Vagina (tissue), 2 donors: Measurements from ENCODE around the gene DGKH. TPM values are rescaled to one million over a fixed set of nuclear protein-coding genes. Genes with fewer than 3 reads are reported as not detected.

Source experiments
- DNase-seq, 2 donors: peaks; one replicate each; pipeline ENCODE4 v3.0.0-alpha.2; 2017; ENCODE audit errors: extremely low spot score in 2 of 2
- H3K27ac ChIP-seq: fragments of 200-600 bp; sonication (generic); one replicate; pipeline ENCODE4 v1.5.1; 2019
- H3K27me3 ChIP-seq: fragments of 200-600 bp; sonication (generic); one replicate; pipeline ENCODE4 v1.5.1; 2019
- H3K36me3 ChIP-seq, 2 donors: fragments of 200-600 bp; sonication (generic); one replicate each; pipeline ENCODE4 v1.5.1; 2017 to 2019
- H3K4me1 ChIP-seq: fragments of 200-600 bp; sonication (generic); one replicate; pipeline ENCODE4 v1.5.1; 2019
- H3K4me3 ChIP-seq, 2 donors: fragments of 200-600 bp; sonication (generic); 1 replicate in 1 of 2; 2 replicates in 1 of 2; pipeline ENCODE4 v1.5.1; 2016 to 2019
- H3K9me3 ChIP-seq: fragments of 200-600 bp; sonication (generic); one replicate; pipeline ENCODE4 v1.5.1; 2019
- POLR2A ChIP-seq, 2 donors: fragments of 450-650 bp; IDR thresholded peaks; one replicate each; pipeline ENCODE4 v1.6.1; 2017; ENCODE audit warnings: antibody characterized with exemption in 2 of 2, mild to moderate bottlenecking in 2 of 2, moderate library complexity in 2 of 2
- POLR2AphosphoS5 ChIP-seq, 2 donors: sonication (generic); formaldehyde crosslinking; IDR thresholded peaks; one replicate each; pipeline ENCODE4 v1.9.0; 2017; ENCODE audit warnings: antibody characterized with exemption in 2 of 2, mild to moderate bottlenecking in 2 of 2, low read depth in 1 of 2; ENCODE audit not compliant: insufficient read depth in 1 of 2
- intact Hi-C: fragments of 100-400 bp; cut with DNase I; formaldehyde crosslinking; loops from one replicate; pipeline ENCODE4 v1.15.1; 2023
- total RNA-seq: library from RNA; depleted of rRNA; stranded (reverse); fragments of >200 nt; gene quantifications from one replicate; pipeline ENCODE4 v1.2.3, GENCODE V29; 2016
- TF ChIP-seq, protein P1 (sequence below), 3 experiments: fragments of 450-650 bp in 2 of 3; fragments of 200-600 bp in 1 of 3; sonication (generic) in 1 of 3; IDR thresholded peaks; one replicate each; pipeline ENCODE4 v1.5.1; 2017 to 2019; ENCODE audit warnings: antibody characterized with exemption in 3 of 3, mild to moderate bottlenecking in 2 of 3, moderate library complexity in 2 of 3

Gene DGKH
- total RNA-seq, 1 donor from 2014 or later, result 29.7 TPM

DNA sequence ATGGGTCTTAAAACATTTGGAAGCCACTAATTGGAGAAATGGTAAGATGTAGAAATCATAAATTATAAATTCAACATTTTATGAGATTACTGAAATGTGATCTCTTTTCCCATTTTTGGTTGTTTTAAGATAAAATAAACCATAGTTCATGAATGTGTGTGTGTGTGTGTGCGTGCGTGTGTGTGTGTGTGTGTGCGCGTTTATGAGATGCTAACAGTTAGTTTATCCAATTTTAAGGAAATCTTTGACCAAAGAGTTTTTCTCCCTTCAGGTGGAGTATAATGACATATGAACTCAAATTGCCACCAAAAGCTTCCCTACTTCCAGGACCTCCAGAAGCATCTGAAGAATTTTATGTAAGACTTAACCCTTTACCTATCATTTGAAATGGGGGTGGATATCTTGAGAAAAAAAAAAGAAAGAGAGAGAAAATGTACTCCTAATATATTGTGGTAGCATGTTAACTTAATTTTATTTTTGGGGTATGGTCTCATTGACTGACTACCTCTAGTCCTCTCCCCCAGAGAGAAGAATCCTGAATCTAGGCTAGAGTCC is 125.4 kb downstream of the DGKH start:
- no peak for TF ChIP-seq POLR2AphosphoS5 (IDR thresholded peaks at IDR 0.05; ENCODE audit: insufficient read depth in 1 of 2, low read depth in 1 of 2)
- TF ChIP-seq POLR2A (IDR thresholded peaks at IDR 0.05), result no peak
- TF ChIP-seq, protein P1, sequence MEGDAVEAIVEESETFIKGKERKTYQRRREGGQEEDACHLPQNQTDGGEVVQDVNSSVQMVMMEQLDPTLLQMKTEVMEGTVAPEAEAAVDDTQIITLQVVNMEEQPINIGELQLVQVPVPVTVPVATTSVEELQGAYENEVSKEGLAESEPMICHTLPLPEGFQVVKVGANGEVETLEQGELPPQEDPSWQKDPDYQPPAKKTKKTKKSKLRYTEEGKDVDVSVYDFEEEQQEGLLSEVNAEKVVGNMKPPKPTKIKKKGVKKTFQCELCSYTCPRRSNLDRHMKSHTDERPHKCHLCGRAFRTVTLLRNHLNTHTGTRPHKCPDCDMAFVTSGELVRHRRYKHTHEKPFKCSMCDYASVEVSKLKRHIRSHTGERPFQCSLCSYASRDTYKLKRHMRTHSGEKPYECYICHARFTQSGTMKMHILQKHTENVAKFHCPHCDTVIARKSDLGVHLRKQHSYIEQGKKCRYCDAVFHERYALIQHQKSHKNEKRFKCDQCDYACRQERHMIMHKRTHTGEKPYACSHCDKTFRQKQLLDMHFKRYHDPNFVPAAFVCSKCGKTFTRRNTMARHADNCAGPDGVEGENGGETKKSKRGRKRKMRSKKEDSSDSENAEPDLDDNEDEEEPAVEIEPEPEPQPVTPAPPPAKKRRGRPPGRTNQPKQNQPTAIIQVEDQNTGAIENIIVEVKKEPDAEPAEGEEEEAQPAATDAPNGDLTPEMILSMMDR (IDR thresholded peaks at IDR 0.05), result no peak
- DNase-seq, result no peak
- Histone ChIP-seq H3K4me1 (no peaks in the 10 kb centered on the region), H3K9me3 (no peaks in the 10 kb centered on the region), H3K36me3 (peaks cover 0 to 19% of the 10 kb centered on the region in 2 donors), H3K27ac (no peak overlapping the region), H3K27me3 (no peaks in the 10 kb centered on the region), H3K4me3 (no peak overlapping the region)
- intact Hi-C loops, result no loop called here

DNA sequence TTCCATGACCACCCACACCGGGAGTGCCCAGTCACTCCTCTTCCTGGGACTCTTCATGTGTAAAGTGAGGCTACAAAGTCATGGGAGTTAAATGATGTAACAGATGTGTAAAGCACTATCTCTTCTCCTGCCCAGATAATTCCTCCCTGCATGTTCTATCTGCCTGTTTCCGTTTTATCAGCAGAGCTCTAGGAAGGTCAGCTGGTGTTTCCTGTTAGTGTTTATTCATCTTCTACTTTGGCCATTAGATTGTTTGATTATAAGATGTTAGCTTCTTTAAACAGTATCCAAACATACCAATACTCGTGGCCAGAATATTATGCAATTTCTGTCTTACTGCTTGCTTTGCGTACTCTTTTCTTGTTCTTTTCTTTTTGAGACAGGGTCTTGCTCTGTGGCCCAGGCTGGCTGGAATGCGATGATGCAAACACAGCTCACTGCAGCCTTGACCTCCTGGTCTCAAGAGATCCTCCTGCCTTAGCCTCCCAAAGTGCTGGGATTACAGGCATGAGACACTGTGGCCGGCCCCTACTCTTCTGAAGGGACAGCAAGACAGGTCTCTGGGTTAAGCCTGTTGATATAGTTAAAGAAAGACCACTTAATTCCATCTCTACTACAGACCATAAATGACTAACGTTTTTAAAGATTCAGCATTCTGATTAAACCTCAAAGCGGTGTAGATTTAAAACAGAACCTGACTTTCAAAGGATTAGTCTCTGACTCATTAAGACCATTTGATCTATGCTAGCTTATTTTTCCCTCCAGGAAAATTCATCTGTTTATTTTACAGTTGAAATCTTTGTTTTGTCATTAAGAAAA is 126.1 kb downstream of the DGKH start:
- Histone ChIP-seq H3K27me3 (no peaks in the 10 kb centered on the region), H3K4me3 (no peak overlapping the region), H3K4me1 (no peaks in the 10 kb centered on the region), H3K36me3 (peaks cover 0 to 13% of the 10 kb centered on the region in 2 donors), H3K27ac (no peak overlapping the region), H3K9me3 (no peaks in the 10 kb centered on the region)
- DNase-seq, result no peak
- TF ChIP-seq, protein P1 (IDR thresholded peaks at IDR 0.05), result no peak
- no peak for TF ChIP-seq POLR2AphosphoS5 (IDR thresholded peaks at IDR 0.05; ENCODE audit: insufficient read depth in 1 of 2, low read depth in 1 of 2)
- TF ChIP-seq POLR2A (IDR thresholded peaks at IDR 0.05), result no peak
- intact Hi-C loops, result no loop called here

DNA sequence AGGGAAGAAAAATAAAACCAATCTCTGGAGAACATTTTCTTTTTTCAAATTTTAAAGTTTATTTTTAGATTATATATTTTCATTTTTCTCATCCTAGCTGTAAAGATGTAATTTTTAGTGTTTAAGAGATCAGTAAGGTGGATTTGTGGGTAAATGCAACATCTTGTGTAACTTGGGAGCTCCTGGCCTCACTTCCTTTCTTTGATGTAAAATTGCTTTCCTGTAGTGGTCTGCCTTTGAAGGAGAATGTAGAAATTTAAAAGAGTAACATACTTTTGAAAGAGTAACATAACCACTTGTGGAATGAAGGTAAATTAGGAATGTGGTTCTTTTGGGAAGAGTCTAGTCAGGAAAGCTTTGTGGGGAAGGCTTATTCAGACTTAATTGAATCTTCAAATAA is 127.8 kb downstream of the DGKH start:
- peaks cover 0 to 13% of the 10 kb centered on the region in 2 donors for H3K36me3 ChIP-seq
- TF ChIP-seq POLR2A (IDR thresholded peaks at IDR 0.05) (no peak), POLR2AphosphoS5 (IDR thresholded peaks at IDR 0.05; ENCODE audit: insufficient read depth in 1 of 2, low read depth in 1 of 2) (no peak)
- TF ChIP-seq, protein P1 (IDR thresholded peaks at IDR 0.05), result no peak
- DNase-seq, result no peak
- H3K9me3 ChIP-seq, result no peaks in the 10 kb centered on the region
- intact Hi-C loops, result no loop called here
- H3K27me3 ChIP-seq, result no peaks in the 10 kb centered on the region
- H3K4me1 ChIP-seq, result no peaks in the 10 kb centered on the region
- no peak overlapping the region for H3K27ac ChIP-seq
- H3K4me3 ChIP-seq, result no peak overlapping the region

DNA sequence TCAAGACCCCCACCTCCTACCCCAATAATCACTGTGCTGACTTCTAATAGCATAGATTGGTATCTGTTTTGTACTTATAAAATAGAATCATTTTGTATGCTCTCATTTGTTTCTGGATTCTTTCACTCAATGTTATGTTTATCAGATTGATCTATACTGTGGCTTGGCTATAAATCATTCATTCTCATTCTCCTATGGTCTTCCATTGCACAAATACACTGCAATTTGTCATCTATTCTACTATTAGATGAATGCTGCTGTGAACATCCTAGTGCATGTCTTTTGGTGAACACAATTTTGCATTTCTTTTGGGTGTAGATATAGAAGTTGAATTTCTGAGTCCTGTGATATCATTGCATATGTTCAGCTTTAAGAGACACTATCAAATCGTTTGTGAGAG is 128.7 kb downstream of the DGKH start:
- H3K9me3 ChIP-seq, result no peaks in the 10 kb centered on the region
- H3K27ac ChIP-seq, result no peak overlapping the region
- no peaks in the 10 kb centered on the region for H3K27me3 ChIP-seq
- intact Hi-C loops, result no loop called here
- H3K4me1 ChIP-seq, result no peaks in the 10 kb centered on the region
- TF ChIP-seq POLR2AphosphoS5 (IDR thresholded peaks at IDR 0.05; ENCODE audit: insufficient read depth in 1 of 2, low read depth in 1 of 2), result no peak
- TF ChIP-seq, protein P1 (IDR thresholded peaks at IDR 0.05), result no peak
- TF ChIP-seq POLR2A (IDR thresholded peaks at IDR 0.05), result no peak
- H3K4me3 ChIP-seq, result no peak overlapping the region
- peaks cover 0 to 14% of the 10 kb centered on the region in 2 donors for H3K36me3 ChIP-seq
- DNase-seq, result no peak
